Uterus (tissue), 4 donors: ENCODE measurements around the gene KIF3C. TPM values are rescaled to one million over a fixed set of nuclear protein-coding genes. Genes with fewer than 3 reads are reported as not detected.
"Not testable (repeated sequence)": the region's sequence is repeated elsewhere in the genome, so short reads cannot be mapped to it uniquely, and the experiment has no call there.

Experiments
- DNase-seq, 2 donors: peaks; one replicate each; pipeline ENCODE4 v3.0.0-alpha.2; 2019 to 2020
- H3K27ac ChIP-seq, 2 donors: fragments of 200-600 bp; sonication (generic); 1 replicate in 1 of 2; 2 replicates in 1 of 2; pipeline ENCODE4 v1.5.1; 2016 to 2018
- H3K27me3 ChIP-seq, 2 donors: fragments of 200-600 bp; sonication (generic); one replicate each; pipeline ENCODE4 v1.5.1; 2018 to 2019; ENCODE audit warnings: control low read depth in 1 of 2
- H3K36me3 ChIP-seq, 2 donors: fragments of 200-600 bp; sonication (generic); one replicate each; pipeline ENCODE4 v1.5.1; 2019; ENCODE audit warnings: control low read depth in 1 of 2
- H3K4me1 ChIP-seq, 2 donors: fragments of 200-600 bp; sonication (generic); one replicate each; pipeline ENCODE4 v1.5.1; 2018 to 2019; ENCODE audit warnings: control low read depth in 1 of 2
- H3K4me3 ChIP-seq, 2 donors: fragments of 200-600 bp; sonication (generic); 1 replicate in 1 of 2; 2 replicates in 1 of 2; pipeline ENCODE4 v1.5.1; 2018 to 2019; ENCODE audit warnings: mild to moderate bottlenecking in 1 of 2
- H3K9me3 ChIP-seq, 2 donors: fragments of 200-600 bp; sonication (generic); one replicate each; pipeline ENCODE4 v1.5.1; 2019; ENCODE audit warnings: control low read depth in 1 of 2
- CTCF ChIP-seq, 4 experiments: fragments of 200-600 bp in 2 of 4; fragments of 450-650 bp in 2 of 4; sonication (generic) in 2 of 4; IDR thresholded peaks; one replicate each; pipeline ENCODE4 v1.5.1; 2016 to 2019; ENCODE audit warnings: antibody characterized with exemption in 4 of 4, mild to moderate bottlenecking in 2 of 4, moderate library complexity in 1 of 4
- POLR2A ChIP-seq, 2 donors: fragments of 450-650 bp; IDR thresholded peaks; one replicate each; pipeline ENCODE4 v1.6.1; 2016; ENCODE audit warnings: antibody characterized with exemption in 2 of 2, mild to moderate bottlenecking in 1 of 2, moderate library complexity in 1 of 2
- intact Hi-C: fragments of 100-400 bp; cut with DNase I; formaldehyde crosslinking; loops from one replicate; pipeline ENCODE4 v1.15.1; 2023; ENCODE audit warnings: low total_unique reads
- total RNA-seq, 4 donors: library from RNA; depleted of rRNA in 3 of 4; stranded (reverse); fragments of >200 nt in 3 of 4; gene quantifications; one replicate each; pipeline versions ENCODE4 v1.1.0 to v1.2.4, GENCODE V29; 2014 to 2023
- donor health status: DM: yes; HTN: yes; CAD: no.

KIF3C gene
- total RNA-seq, 4 donors from 2014 or later = 3.5 to 12.6 (median 7.4) TPM

- intact Hi-C loops = no loop called here
- H3K9me3 ChIP-seq = no peaks in the 10 kb centered on the region
- no peak overlapping the region for H3K4me3 ChIP-seq
- TF ChIP-seq POLR2A (IDR thresholded peaks at IDR 0.05) (no peak), CTCF (IDR thresholded peaks at IDR 0.05) (no peak)
- H3K36me3 ChIP-seq = no peaks in the 10 kb centered on the region
- no peak for DNase-seq
- no peak overlapping the region for H3K27ac ChIP-seq
- no peaks in the 10 kb centered on the region for H3K27me3 ChIP-seq
- H3K4me1 ChIP-seq = no peaks in the 10 kb centered on the region
These were observed 21.9 kb downstream of the KIF3C start for GRCh38 chr2:25960396-25960795.

- not testable (repeated sequence) for H3K4me1 ChIP-seq, H3K27me3 ChIP-seq, H3K36me3 ChIP-seq, H3K27ac ChIP-seq, H3K4me3 ChIP-seq, DNase-seq, H3K9me3 ChIP-seq
- intact Hi-C loops = loop anchor here (10.0 kb wide), 1 partner anchor 186 kb away; no protein-coding TSS in a partner anchor
These were observed 23.7 kb downstream of the KIF3C start for GRCh38 chr2:25958611-25959010.

- no peak for DNase-seq
- Histone ChIP-seq H3K27me3 (no peaks in the 10 kb centered on the region), H3K27ac (no peak overlapping the region), H3K4me3 (no peak overlapping the region), H3K4me1 (no peaks in the 10 kb centered on the region), H3K9me3 (no peaks in the 10 kb centered on the region), H3K36me3 (no peaks in the 10 kb centered on the region)
- intact Hi-C loops = loop anchor here (10.0 kb wide), 1 partner anchor 187 kb away; no protein-coding TSS in a partner anchor
- TF ChIP-seq POLR2A (IDR thresholded peaks at IDR 0.05) = no peak
- no peak for TF ChIP-seq CTCF (IDR thresholded peaks at IDR 0.05)
These were observed 24.6 kb downstream of the KIF3C start for GRCh38 chr2:25957743-25958142.

- Histone ChIP-seq H3K36me3 (no peaks in the 10 kb centered on the region), H3K9me3 (no peaks in the 10 kb centered on the region), H3K27me3 (no peaks in the 10 kb centered on the region), H3K4me3 (no peak overlapping the region), H3K27ac (no peak overlapping the region), H3K4me1 (no peaks in the 10 kb centered on the region)
- intact Hi-C loops = loop anchor here (10.0 kb wide), 1 partner anchor 189 kb away; no protein-coding TSS in a partner anchor
- no peak for DNase-seq
- TF ChIP-seq CTCF (IDR thresholded peaks at IDR 0.05) (no peak), POLR2A (IDR thresholded peaks at IDR 0.05) (no peak)
These were observed 26.3 kb downstream of the KIF3C start for GRCh38 chr2:25955869-25956535.

- Histone ChIP-seq H3K27me3 (no peaks in the 10 kb centered on the region), H3K27ac (no peak overlapping the region), H3K4me3 (no peak overlapping the region), H3K4me1 (no peaks in the 10 kb centered on the region), H3K36me3 (no peaks in the 10 kb centered on the region), H3K9me3 (no peaks in the 10 kb centered on the region)
- no peak for DNase-seq
- intact Hi-C loops = loop anchor here (10.0 kb wide), 1 partner anchor 190 kb away; no protein-coding TSS in a partner anchor
- TF ChIP-seq CTCF (IDR thresholded peaks at IDR 0.05) (no peak), POLR2A (IDR thresholded peaks at IDR 0.05) (no peak)
These were observed 27.3 kb downstream of the KIF3C start for GRCh38 chr2:25955036-25955435.
